A673 (cell line): Measurements from ENCODE around the gene PPP2R3B. TPM values are rescaled to one million over a fixed set of nuclear protein-coding genes. Genes with fewer than 3 reads are reported as not detected.

Source experiments
- BruUV-seq: library from RNA; stranded (reverse); fragments of 400-500 nt; replicated peaks from 2 replicates; lab custom pipeline; 2021; lab: Mats Ljungman, UMichigan
- CTCF ChIA-PET: fragments of 300-600 bp; sonication (Branson Sonifier 250); formaldehyde crosslinking; loops from one replicate; lab custom pipeline; 2022; ENCODE audit warnings: antibody characterized with exemption; lab: Charles Lee
- POLR2A ChIA-PET: fragments of 300-600 bp; sonication (Branson Sonifier 250); formaldehyde crosslinking; loops from one replicate; lab custom pipeline; 2022; ENCODE audit warnings: antibody characterized with exemption; ENCODE audit not compliant: low non-redundant PET; lab: Charles Lee
- DNase-seq: peaks from one replicate; pipeline ENCODE4 v3.0.0-alpha.2; 2015; ENCODE audit warnings: low spot score
- H3K27ac ChIP-seq: fragments of 200-600 bp; sonication (generic); 2 replicates; pipeline ENCODE4 v1.5.1; 2016; ENCODE audit warnings: mixed run types, low read depth, mild to moderate bottlenecking, mixed read lengths, antibody characterized with exemption, low read length; ENCODE audit not compliant: poor library complexity, severe bottlenecking
- H3K27me3 ChIP-seq: fragments of 200-600 bp; sonication (generic); replicated peaks from 2 replicates; pipeline ENCODE4 v1.6.1; 2017; ENCODE audit warnings: mixed run types, low read depth, mild to moderate bottlenecking, mixed read lengths, antibody characterized with exemption, low read length; ENCODE audit not compliant: insufficient read depth, poor library complexity
- H3K36me3 ChIP-seq: fragments of 200-600 bp; sonication (generic); 2 replicates; pipeline ENCODE4 v1.6.1; 2016; ENCODE audit warnings: mixed run types, mild to moderate bottlenecking, mixed read lengths, antibody characterized with exemption, low read length; ENCODE audit not compliant: insufficient read depth, poor library complexity, severe bottlenecking
- H3K4me1 ChIP-seq: fragments of 200-600 bp; sonication (generic); 2 replicates; pipeline ENCODE4 v1.6.1; 2017; ENCODE audit warnings: mixed run types, mild to moderate bottlenecking, mixed read lengths, antibody characterized with exemption, low read length; ENCODE audit not compliant: insufficient read depth, poor library complexity, severe bottlenecking
- H3K4me3 ChIP-seq: fragments of 200-600 bp; sonication (generic); 2 replicates; pipeline ENCODE4 v1.5.1; 2016; ENCODE audit warnings: low read depth, mixed run types, mild to moderate bottlenecking, mixed read lengths, low read length; ENCODE audit not compliant: poor library complexity, severe bottlenecking
- H3K9me3 ChIP-seq: fragments of 200-600 bp; sonication (generic); 2 replicates; pipeline ENCODE4 v1.6.1; 2016; ENCODE audit warnings: mixed run types, low read depth, mild to moderate bottlenecking, mixed read lengths, antibody characterized with exemption, low read length; ENCODE audit not compliant: poor library complexity, severe bottlenecking
- CTCF ChIP-seq: fragments of 300-800, 200-600 bp; sonication (generic); conservative IDR thresholded peaks from 2 replicates; pipeline ENCODE4 v1.5.1; 2017; ENCODE audit warnings: low read depth, mild to moderate bottlenecking, antibody characterized with exemption, low read length, moderate library complexity, mixed read lengths
- EZH2 ChIP-seq: fragments of 200-600 bp; sonication (generic); IDR thresholded peaks from 2 replicates; pipeline ENCODE4 v1.6.1; 2017; ENCODE audit warnings: borderline replicate concordance, low read depth, mild to moderate bottlenecking, mixed read lengths, antibody characterized with exemption, low read length; ENCODE audit not compliant: poor library complexity, severe bottlenecking
- intact Hi-C: fragments of 100-400 bp; cut with micrococcal nuclease; formaldehyde crosslinking; loops from one replicate; pipeline ENCODE4 v1.10.0; 2022; ENCODE audit not compliant: unreplicated experiment
- total RNA-seq: library from RNA; stranded (reverse); gene quantifications from 2 replicates; pipeline ENCODE4 v1.2.3, GENCODE V29; 2021

Gene PPP2R3B
- total RNA-seq, 1 experiment from 2014 or later: 43.6 TPM

DNA sequence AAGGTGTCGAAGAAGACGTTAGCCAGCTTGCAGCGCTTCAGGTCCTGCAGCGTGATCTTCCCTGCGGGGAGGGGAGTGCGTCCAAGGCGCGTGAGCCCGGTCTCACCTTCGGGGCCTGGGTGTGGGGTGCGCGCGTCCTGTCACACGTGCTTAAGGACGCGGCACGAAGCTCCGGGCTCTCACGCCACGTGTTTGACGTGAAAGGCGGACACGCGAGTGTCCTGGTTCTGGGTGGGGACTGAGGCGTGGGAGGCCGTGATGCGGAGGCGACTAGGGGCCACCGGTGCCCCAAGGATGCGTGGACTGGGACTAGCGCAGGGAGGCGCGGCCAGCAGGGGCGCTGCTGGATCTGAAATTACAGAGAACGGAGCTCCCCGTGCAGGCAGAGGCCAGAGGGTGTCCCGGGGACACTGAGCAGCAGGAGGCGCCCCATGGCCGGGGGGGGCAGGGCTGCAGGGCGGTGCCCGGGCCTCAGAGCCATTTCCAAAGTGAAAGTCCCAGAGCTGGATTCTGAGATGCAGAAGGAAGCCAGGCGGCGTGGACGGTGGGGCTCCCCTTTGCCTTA is 47.8 kb downstream of the PPP2R3B start:
- POLR2A ChIA-PET: no interaction called here
- Histone ChIP-seq H3K4me3 (no peak overlapping the region), H3K27me3 (no peaks in the 10 kb centered on the region), H3K36me3 (no peaks in the 10 kb centered on the region), H3K27ac (no peak overlapping the region), H3K4me1 (no peaks in the 10 kb centered on the region), H3K9me3 (no peaks in the 10 kb centered on the region)
- no peak for DNase-seq
- CTCF ChIA-PET: no interaction called here
- TF ChIP-seq CTCF: no peak
- no peak for TF ChIP-seq EZH2
- intact Hi-C loops: no loop called here
- BruUV-seq: no TSS peak

DNA sequence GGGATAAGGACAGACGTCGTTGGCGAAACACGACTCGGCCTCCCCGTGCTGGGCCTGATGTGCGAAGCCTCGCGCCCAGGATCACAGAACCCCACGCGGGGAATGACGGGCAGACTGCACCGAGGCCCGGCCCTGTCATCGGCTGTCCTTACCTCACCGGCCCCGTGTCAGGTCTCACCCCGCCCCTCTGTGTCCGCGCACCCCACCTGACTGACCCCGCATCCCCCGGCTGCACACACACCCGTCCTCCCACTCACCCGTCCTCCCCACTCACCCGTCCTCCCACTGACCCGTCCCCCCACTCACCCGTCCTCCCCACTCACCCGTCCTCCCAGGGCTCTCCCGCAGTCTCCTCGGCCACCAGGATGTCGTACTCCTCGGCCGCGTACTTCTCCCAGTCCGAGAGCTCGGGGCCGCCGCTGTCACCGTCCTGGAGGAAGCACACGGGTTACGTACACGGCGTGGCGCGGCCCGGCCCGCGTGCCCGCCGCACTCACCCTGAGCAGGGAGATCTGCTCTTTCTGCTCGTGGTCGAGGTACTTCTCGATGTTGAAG is 48.3 kb downstream of the PPP2R3B start:
- intact Hi-C loops: no loop called here
- H3K4me1 ChIP-seq: no peaks in the 10 kb centered on the region
- no peaks in the 10 kb centered on the region for H3K9me3 ChIP-seq
- H3K27me3 ChIP-seq: no peaks in the 10 kb centered on the region
- DNase-seq: no peak
- H3K27ac ChIP-seq: no peak overlapping the region
- ChIA-PET CTCF (no interaction called here), POLR2A (no interaction called here)
- TF ChIP-seq EZH2 (no peak), CTCF (no peak)
- H3K36me3 ChIP-seq: no peaks in the 10 kb centered on the region
- BruUV-seq: no TSS peak
- H3K4me3 ChIP-seq: no peak overlapping the region

- intact Hi-C loops: no loop called here
- DNase-seq: no peak
Observed at GRCh38 chrX:337331-337831, 49.3 kb downstream of the PPP2R3B start.

More at GRCh38 chrX:337331-337831, 49.3 kb downstream of the PPP2R3B start:
- no peaks in the 10 kb centered on the region for H3K36me3 ChIP-seq
- H3K4me1 ChIP-seq: no peaks in the 10 kb centered on the region
- no peak overlapping the region for H3K4me3 ChIP-seq
- no peaks in the 10 kb centered on the region for H3K9me3 ChIP-seq
- H3K27me3 ChIP-seq: no peaks in the 10 kb centered on the region
- TF ChIP-seq EZH2: no peak
- no peak for TF ChIP-seq CTCF
- ChIA-PET POLR2A (no interaction called here), CTCF (no interaction called here)
- no peak overlapping the region for H3K27ac ChIP-seq
- BruUV-seq: no TSS peak
